B cell (primary cell): Measurements from ENCODE around the gene KHK. TPM values are rescaled to one million over a fixed set of nuclear protein-coding genes. Genes with fewer than 3 reads are reported as not detected.

ENCODE experiments used
- ATAC-seq: fragments of 200-7000 bp; cut with Tn5 transposase; one replicate; pipeline ENCODE4 v1.10.0; 2021; ENCODE audit warnings: low read depth, mild to moderate bottlenecking, moderate number of reproducible peaks, moderate library complexity
- CTCF ChIA-PET: fragments of 350-600 bp; sonication (Branson Sonifier 250); formaldehyde crosslinking; loops from one replicate; lab custom pipeline; 2021; ENCODE audit warnings: antibody characterized with exemption, inconsistent platforms; lab: Charles Lee
- POLR2A ChIA-PET: fragments of 350-600 bp; sonication (Branson Sonifier 250); formaldehyde crosslinking; loops from one replicate; lab custom pipeline; 2021; ENCODE audit warnings: antibody characterized with exemption; lab: Charles Lee
- DNase-seq: peaks from one replicate; pipeline ENCODE4 v3.0.0; 2013
- H2AFZ ChIP-seq: 2 replicates; pipeline ENCODE4 v1.6.1; 2012; ENCODE audit warnings: mild to moderate bottlenecking, low read depth, low read length; ENCODE audit not compliant: insufficient read depth, poor library complexity, severe bottlenecking
- H3K27ac ChIP-seq, 2 donors: 1 replicate in 1 of 2; 2 replicates in 1 of 2; pipeline ENCODE4 v1.5.1; 2012 to 2013; ENCODE audit warnings: low read length in 2 of 2, mild to moderate bottlenecking in 2 of 2, moderate library complexity in 1 of 2
- H3K27me3 ChIP-seq, 4 experiments: fragments of 200-600 bp in 1 of 4; sonication (generic) in 1 of 4; replicated peaks in 1 of 4; 1 replicate in 2 of 4; 2 replicates in 2 of 4; pipeline versions ENCODE4 v1.6.1 to v1.7.0; 2013 to 2016; ENCODE audit warnings: low read length in 3 of 4, mild to moderate bottlenecking in 2 of 4, mixed read lengths in 1 of 4, moderate library complexity in 1 of 4; ENCODE audit not compliant: insufficient read depth in 4 of 4, control insufficient read depth in 3 of 4; ENCODE audit errors: control extremely low read depth in 1 of 4
- H3K36me3 ChIP-seq, 2 experiments: replicated peaks in 1 of 2; 1 replicate in 1 of 2; 2 replicates in 1 of 2; pipeline versions ENCODE4 v1.6.1 to v1.7.1; 2013; ENCODE audit warnings: low read length in 1 of 2; ENCODE audit not compliant: insufficient read depth in 2 of 2, control insufficient read depth in 1 of 2; ENCODE audit errors: control extremely low read depth in 1 of 2, extremely low read depth in 1 of 2
- H3K4me1 ChIP-seq, 2 donors: fragments of 200-600 bp in 1 of 2; sonication (generic) in 1 of 2; 1 replicate in 1 of 2; 2 replicates in 1 of 2; pipeline versions ENCODE4 v1.5.1 to v1.6.1; 2013 to 2017; ENCODE audit warnings: low read length in 2 of 2; ENCODE audit not compliant: control insufficient read depth in 2 of 2, insufficient read depth in 2 of 2
- H3K4me2 ChIP-seq: replicated peaks from 2 replicates; pipeline ENCODE3; 2012; ENCODE audit warnings: mild to moderate bottlenecking, low read depth, low read length; ENCODE audit not compliant: poor library complexity, severe bottlenecking
- H3K4me3 ChIP-seq, 5 experiments: fragments of 200-600 bp in 1 of 5; sonication (generic) in 1 of 5; 1 replicate in 3 of 5; 2 replicates in 2 of 5; pipeline versions ENCODE4 v1.5.1 to v1.7.0; 2011 to 2016; ENCODE audit warnings: low read length in 4 of 5, mild to moderate bottlenecking in 4 of 5, low read depth in 2 of 5, control low read depth in 1 of 5, moderate library complexity in 1 of 5; ENCODE audit not compliant: insufficient read depth in 1 of 5; ENCODE audit errors: control extremely low read depth in 1 of 5, extremely low read depth in 1 of 5
- H3K79me2 ChIP-seq: fragments of 200-600 bp; sonication (generic); one replicate; pipeline ENCODE4 v1.6.0; 2016; ENCODE audit warnings: low read length; ENCODE audit not compliant: control insufficient read depth, insufficient read depth
- H3K9ac ChIP-seq: fragments of 200-600 bp; sonication (generic); 2 replicates; pipeline ENCODE4 v1.6.1; 2017; ENCODE audit warnings: mild to moderate bottlenecking, low read length, moderate library complexity
- H3K9me3 ChIP-seq, 3 donors: one replicate each; pipeline versions ENCODE4 v1.6.1 to v1.7.1; 2013; ENCODE audit warnings: low read length in 2 of 3; ENCODE audit not compliant: control insufficient read depth in 2 of 3, insufficient read depth in 1 of 3; ENCODE audit errors: control extremely low read depth in 1 of 3
- H4K20me1 ChIP-seq: 2 replicates; pipeline ENCODE4 v1.6.0; 2012; ENCODE audit warnings: mild to moderate bottlenecking, low read length; ENCODE audit not compliant: insufficient read depth, control insufficient read depth, poor library complexity, severe bottlenecking
- H3K27ac Mint-ChIP-seq: one replicate; pipeline ENCODE4 v1.8.0; 2021; ENCODE audit warnings: mixed read lengths
- H3K27me3 Mint-ChIP-seq: one replicate; pipeline ENCODE4 v1.8.0; 2021; ENCODE audit warnings: mixed read lengths
- H3K4me1 Mint-ChIP-seq: one replicate; pipeline ENCODE4 v1.8.0; 2021; ENCODE audit warnings: mixed read lengths
- H3K4me3 Mint-ChIP-seq: one replicate; pipeline ENCODE4 v1.8.0; 2021; ENCODE audit warnings: mixed read lengths
- H3K9me3 Mint-ChIP-seq: one replicate; pipeline ENCODE4 v1.8.0; 2022; ENCODE audit warnings: mixed read lengths; ENCODE audit not compliant: insufficient read depth
- EZH2 ChIP-seq: IDR thresholded peaks from 2 replicates; pipeline ENCODE4 v1.6.1; 2012; ENCODE audit warnings: borderline replicate concordance, low read depth, mild to moderate bottlenecking, moderate library complexity, low read length; ENCODE audit not compliant: insufficient read depth, poor library complexity, severe bottlenecking
- WGBS: methylation state at CpG from one replicate; pipeline ENCODE4 v1.1.5; 2013; ENCODE audit warnings: missing lambda C conversion rate; ENCODE audit not compliant: insufficient coverage; 5-methylcytosine and 5-hydroxymethylcytosine counted together
- intact Hi-C: fragments of 100-400 bp; cut with micrococcal nuclease; formaldehyde crosslinking; loops from one replicate; pipeline ENCODE4 v1.10.0; 2022
- polyA minus RNA-seq: library from RNA; depleted of rRNA, polyadenylated mRNA; stranded (reverse); fragments of >200 nt; gene quantifications from 2 replicates; pipeline ENCODE4 v1.2.3, GENCODE V29; 2012
- polyA plus RNA-seq: library from polyadenylated mRNA; depleted of rRNA; stranded (reverse); fragments of >200 nt; gene quantifications from 2 replicates; pipeline ENCODE4 v1.2.3, GENCODE V29; 2012
- total RNA-seq, 2 donors: library from RNA; stranded (reverse); fragments of 120-200 nt in 1 of 2; gene quantifications; 1 replicate in 1 of 2; 2 replicates in 1 of 2; pipeline versions ENCODE4 v1.2.3 to v1.2.4, GENCODE V29; 2013 to 2022
- TF ChIP-seq, protein P1 (sequence below): fragments of 200-600 bp; IDR thresholded peaks from one replicate; pipeline ENCODE4 v1.8.0; 2022; ENCODE audit warnings: antibody characterized with exemption, mild to moderate bottlenecking

The KHK gene
- total RNA-seq, result 4.0 and 5.5 TPM in 2 replicates
- 2.6 TPM for total RNA-seq (2013)
- polyA plus RNA-seq, result 3.3 and 3.8 TPM in 2 replicates
- 3.1 and 3.9 TPM in 2 replicates for polyA minus RNA-seq

DNA sequence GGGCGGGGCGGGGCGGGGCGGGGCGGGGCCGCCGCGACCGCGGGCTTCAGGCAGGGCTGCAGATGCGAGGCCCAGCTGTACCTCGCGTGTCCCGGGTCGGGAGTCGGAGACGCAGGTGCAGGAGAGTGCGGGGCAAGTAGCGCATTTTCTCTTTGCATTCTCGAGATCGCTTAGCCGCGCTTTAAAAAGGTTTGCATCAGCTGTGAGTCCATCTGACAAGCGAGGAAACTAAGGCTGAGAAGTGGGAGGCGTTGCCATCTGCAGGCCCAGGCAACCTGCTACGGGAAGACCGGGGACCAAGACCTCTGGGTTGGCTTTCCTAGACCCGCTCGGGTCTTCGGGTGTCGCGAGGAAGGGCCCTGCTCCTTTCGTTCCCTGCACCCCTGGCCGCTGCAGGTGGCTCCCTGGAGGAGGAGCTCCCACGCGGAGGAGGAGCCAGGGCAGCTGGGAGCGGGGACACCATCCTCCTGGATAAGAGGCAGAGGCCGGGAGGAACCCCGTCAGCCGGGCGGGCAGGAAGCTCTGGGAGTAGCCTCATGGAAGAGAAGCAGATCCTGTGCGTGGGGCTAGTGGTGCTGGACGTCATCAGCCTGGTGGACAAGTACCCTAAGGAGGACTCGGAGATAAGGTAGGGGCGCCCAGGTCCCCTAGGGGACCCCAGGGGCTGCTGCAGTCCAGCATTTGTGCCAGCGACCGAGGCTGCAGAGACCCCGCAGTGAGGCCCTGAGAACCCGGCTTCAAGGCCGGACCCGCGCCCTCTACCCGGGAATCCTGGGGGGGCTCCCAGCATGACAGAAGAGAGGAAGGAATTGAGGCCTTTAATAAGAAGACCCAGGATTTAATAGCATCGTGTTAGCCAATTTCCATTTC lies at the start of gene KHK:
Gene KHK (plus strand): TSS at position 49 of the 870 bp plus-strand sequence. CDS start 488 bp downstream, at position 537.
- peak within 1 kb of the TSS; percentile 91 for H3K4me3 Mint-ChIP-seq
- no peaks in the 10 kb centered on the region for H3K27me3 Mint-ChIP-seq
- H3K9ac ChIP-seq, result peak within 1 kb of the TSS; percentile 86
- no peaks in the 10 kb centered on the region for H3K9me3 Mint-ChIP-seq
- intact Hi-C loops, result loop anchor here (1.0 to 10.0 kb wide), 12 partner anchors 9 to 1788 kb away; partner anchors contain the start of genes ABHD1, AGBL5, ASXL2 and CAD
- ATAC-seq (no peak), DNase-seq (no peak)
- H3K4me2 ChIP-seq, result peak within 1 kb of the TSS; percentile 97
- H4K20me1 ChIP-seq, result no peaks in the 10 kb centered on the region
- H2AFZ ChIP-seq, result peak within 1 kb of the TSS; percentile 97
- peaks cover 13 to 23% of the 10 kb centered on the region in 2 donors for H3K4me1 ChIP-seq
- peaks cover 18% of the 10 kb centered on the region for H3K4me1 Mint-ChIP-seq
- TF ChIP-seq EZH2, result no peak
- TF ChIP-seq, protein P1, sequence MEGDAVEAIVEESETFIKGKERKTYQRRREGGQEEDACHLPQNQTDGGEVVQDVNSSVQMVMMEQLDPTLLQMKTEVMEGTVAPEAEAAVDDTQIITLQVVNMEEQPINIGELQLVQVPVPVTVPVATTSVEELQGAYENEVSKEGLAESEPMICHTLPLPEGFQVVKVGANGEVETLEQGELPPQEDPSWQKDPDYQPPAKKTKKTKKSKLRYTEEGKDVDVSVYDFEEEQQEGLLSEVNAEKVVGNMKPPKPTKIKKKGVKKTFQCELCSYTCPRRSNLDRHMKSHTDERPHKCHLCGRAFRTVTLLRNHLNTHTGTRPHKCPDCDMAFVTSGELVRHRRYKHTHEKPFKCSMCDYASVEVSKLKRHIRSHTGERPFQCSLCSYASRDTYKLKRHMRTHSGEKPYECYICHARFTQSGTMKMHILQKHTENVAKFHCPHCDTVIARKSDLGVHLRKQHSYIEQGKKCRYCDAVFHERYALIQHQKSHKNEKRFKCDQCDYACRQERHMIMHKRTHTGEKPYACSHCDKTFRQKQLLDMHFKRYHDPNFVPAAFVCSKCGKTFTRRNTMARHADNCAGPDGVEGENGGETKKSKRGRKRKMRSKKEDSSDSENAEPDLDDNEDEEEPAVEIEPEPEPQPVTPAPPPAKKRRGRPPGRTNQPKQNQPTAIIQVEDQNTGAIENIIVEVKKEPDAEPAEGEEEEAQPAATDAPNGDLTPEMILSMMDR, result peak; percentile 66
- peaks cover 4% of the 10 kb centered on the region for H3K79me2 ChIP-seq
- ChIA-PET POLR2A (interaction anchor here (0.7 to 1.3 kb wide), 4 partner anchors 16 to 125 kb away, joined by 3 to 5 read pairs (median 5); partner anchors contain the start of genes ATRAID, OST4 and SLC5A6), CTCF (interaction anchor here (0.6 to 3.4 kb wide), 11 partner anchors 10 to 217 kb away, joined by 3 to 14 read pairs (median 5); partner anchors contain the start of gene OST4)
- H3K27ac ChIP-seq, result peak within 1 kb of the TSS; percentile 68 to 81
- no peaks in the 10 kb centered on the region for H3K36me3 ChIP-seq
- no peaks in the 10 kb centered on the region for H3K9me3 ChIP-seq
- peak within 1 kb of the TSS; percentile 90 for H3K27ac Mint-ChIP-seq
- no peaks in the 10 kb centered on the region for H3K27me3 ChIP-seq
- WGBS, result 16% methylated on average over 53 of the region's 54 CpGs
- H3K4me3 ChIP-seq, result peak within 1 kb of the TSS; percentile 36 to 91 (median 66)
